ENCODE results near the gene GBA2. TPM values are rescaled to one million over a fixed set of nuclear protein-coding genes. Genes with fewer than 3 reads are reported as not detected.

The GBA2 gene
- total RNA-seq, 1 experiment from 2014 or later: 84.9 TPM

GRCh38 chr9:35695943-35696401 is 53.1 kb downstream of the GBA2 start:
- no peak for DNase-seq (ENCODE audit: low spot score)

- no peak for DNase-seq (ENCODE audit: low spot score)
Observed at GRCh38 chr9:35691757-35692301, 57.2 kb downstream of the GBA2 start.

- DNase-seq (ENCODE audit: low spot score): no peak
Observed at GRCh38 chr9:35691334-35691650, 57.7 kb downstream of the GBA2 start.

- no peak for DNase-seq (ENCODE audit: low spot score)
Observed at GRCh38 chr9:35690614-35691333, 58.3 kb downstream of the GBA2 start.

- DNase-seq (ENCODE audit: low spot score): no peak
Observed at GRCh38 chr9:35690294-35690613, 58.8 kb downstream of the GBA2 start.

- DNase-seq (ENCODE audit: low spot score): no peak
Observed at GRCh38 chr9:35689542-35690293, 59.3 kb downstream of the GBA2 start, which contains the start of gene TPM2. Gene TPM2, minus strand, starts transcription at chr9:35689925. Its CDS starts 108 bp downstream, at chr9:35689817.

GRCh38 chr9:35688558-35689541 is 60.2 kb downstream of the GBA2 start:
- peak; percentile 59 for DNase-seq (ENCODE audit: low spot score)

- DNase-seq (ENCODE audit: low spot score): no peak
Observed at GRCh38 chr9:35687972-35688557, 61.0 kb downstream of the GBA2 start.

GRCh38 chr9:35687306-35687705 is 61.7 kb downstream of the GBA2 start:
- DNase-seq (ENCODE audit: low spot score): no peak

Small RNA genes lying within 50 kb of the gene (small RNA-seq; reads per million reads assigned to genes)
- not detected for gene MIR6853

Other genes starting within 250 kb of the GBA2 start
- 7.7 and 7.9 TPM in 2 replicates for gene TESK1, start 144.0 kb downstream of the GBA2 start, total RNA-seq (2014; rRNA removed; shearing (Covaris generic))
- 0.23 TPM in 1 of 2 replicates, not detected in the other for gene CD72, start 130.8 kb downstream of the GBA2 start, total RNA-seq (2014; rRNA removed; shearing (Covaris generic))
- not detected in 2 replicates for gene SIT1, start 98.3 kb downstream of the GBA2 start, total RNA-seq (2014; rRNA removed; shearing (Covaris generic))
- 23,916 and 27,637 TPM in 2 replicates for gene RMRP, start 91.2 kb downstream of the GBA2 start, total RNA-seq (2014; rRNA removed; shearing (Covaris generic))
- gene CCDC107, start 90.9 kb downstream of the GBA2 start, total RNA-seq (2014; rRNA removed; shearing (Covaris generic)): 19.7 and 19.9 TPM in 2 replicates
- 16.2 and 23.4 TPM in 2 replicates for gene ARHGEF39, start 84.0 kb downstream of the GBA2 start, total RNA-seq (2014; rRNA removed; shearing (Covaris generic))
- 82.8 and 95.4 TPM in 2 replicates for gene CA9, start 75.3 kb downstream of the GBA2 start, total RNA-seq (2014; rRNA removed; shearing (Covaris generic))
- 61.0 and 69.8 TPM in 2 replicates for gene TPM2, start 59.3 kb downstream of the GBA2 start, total RNA-seq (2014; rRNA removed; shearing (Covaris generic))
- 99.5 and 100.0 TPM in 2 replicates for gene TLN1, start 17.0 kb downstream of the GBA2 start, total RNA-seq (2014; rRNA removed; shearing (Covaris generic))
- 42.4 and 44.5 TPM in 2 replicates for gene CREB3, start 16.6 kb downstream of the GBA2 start, total RNA-seq (2014; rRNA removed; shearing (Covaris generic))
- gene RGP1, start 59 bp upstream of the GBA2 start, total RNA-seq (2014; rRNA removed; shearing (Covaris generic)): 18.9 and 20.6 TPM in 2 replicates
- 0.28 TPM in 1 of 2 replicates, not detected in the other for gene MSMP, start 5.0 kb upstream of the GBA2 start, total RNA-seq (2014; rRNA removed; shearing (Covaris generic))
- 6.3 and 8.3 TPM in 2 replicates for gene NPR2, start 42.4 kb upstream of the GBA2 start, total RNA-seq (2014; rRNA removed; shearing (Covaris generic))
- 0.78 and 1.9 TPM in 2 replicates for gene SPAG8, start 63.0 kb upstream of the GBA2 start, total RNA-seq (2014; rRNA removed; shearing (Covaris generic))
- gene HINT2, start 65.8 kb upstream of the GBA2 start, total RNA-seq (2014; rRNA removed; shearing (Covaris generic)): 91.2 and 98.7 TPM in 2 replicates
- 0.10 and 0.16 TPM in 2 replicates for gene FAM221B, start 79.5 kb upstream of the GBA2 start, total RNA-seq (2014; rRNA removed; shearing (Covaris generic))
- 3.1 and 4.5 TPM in 2 replicates for gene TMEM8B, start 80.0 kb upstream of the GBA2 start, total RNA-seq (2014; rRNA removed; shearing (Covaris generic))
- not detected in 2 replicates for gene OR13J1, start 121.2 kb upstream of the GBA2 start, total RNA-seq (2014; rRNA removed; shearing (Covaris generic))
- 4.1 and 7.7 TPM in 2 replicates for gene HRCT1, start 157.0 kb upstream of the GBA2 start, total RNA-seq (2014; rRNA removed; shearing (Covaris generic))
- gene SPAAR, start 160.3 kb upstream of the GBA2 start, total RNA-seq (2014; rRNA removed; shearing (Covaris generic)): 0.23 TPM in 1 of 2 replicates, not detected in the other
- gene OR2S2, start 208.9 kb upstream of the GBA2 start, total RNA-seq (2014; rRNA removed; shearing (Covaris generic)): not detected in 2 replicates